K562 (cell line): ENCODE data around the gene ICA1L. TPM values are rescaled to one million over a fixed set of nuclear protein-coding genes. Genes with fewer than 3 reads are reported as not detected.
A peak's percentile ranks its signal among the peaks of the same experiment; 100 is the strongest.

Source experiments
- FOXA3 ChIP-seq, 2 experiments: fragments of 450-650 bp in 1 of 2; sonication (generic) in 1 of 2; formaldehyde crosslinking; IDR thresholded peaks in 1 of 2; conservative IDR thresholded peaks in 1 of 2; 2 replicates each; pipeline versions ENCODE4 v1.4.0 to v1.8.0; 2020 to 2022; ENCODE audit warnings: mild to moderate bottlenecking in 2 of 2, missing genetic modification reagents in 1 of 2
- NFE2 ChIP-seq: IDR thresholded peaks from 2 replicates; pipeline ENCODE4 v1.6.1; 2014; ENCODE audit warnings: antibody characterized with exemption, low read depth
- PHF20 ChIP-seq: fragments of 450-650 bp; IDR thresholded peaks from 2 replicates; pipeline ENCODE4 v1.6.1; 2018; ENCODE audit not compliant: partially characterized antibody
- PTRF ChIP-seq: fragments of 450-650 bp; IDR thresholded peaks from 2 replicates; pipeline ENCODE4 v1.6.1; 2016; ENCODE audit warnings: mild to moderate bottlenecking, missing genetic modification characterization, missing compliant biosample characterization
- SIN3A ChIP-seq, 2 experiments: fragments of 150-350 bp in 1 of 2; IDR thresholded peaks; 2 replicates each; pipeline ENCODE4 v1.6.1; 2011 to 2016; ENCODE audit warnings: borderline replicate concordance in 2 of 2, low read depth in 2 of 2, low read length in 2 of 2, mild to moderate bottlenecking in 2 of 2, moderate library complexity in 2 of 2; ENCODE audit not compliant: control insufficient read depth in 1 of 2
- ZNF174 ChIP-seq: fragments of 250-450 bp; sonication (Bioruptor Pico); IDR thresholded peaks from 2 replicates; pipeline ENCODE4 v1.4.0; 2020; ENCODE audit warnings: mild to moderate bottlenecking
- ZNF263 ChIP-seq: sonication (generic); formaldehyde crosslinking; IDR thresholded peaks from 2 replicates; pipeline ENCODE4 v1.8.0; 2022; ENCODE audit warnings: mild to moderate bottlenecking, missing genetic modification reagents, borderline replicate concordance
- ZNF586 ChIP-seq: fragments of 450-650 bp; formaldehyde crosslinking; conservative IDR thresholded peaks from 2 replicates; pipeline ENCODE4 v1.4.0; 2020; ENCODE audit warnings: mild to moderate bottlenecking, moderate library complexity
- ZNF644 ChIP-seq: fragments of 200-800 bp; sonication (Bioruptor generic); IDR thresholded peaks from 2 replicates; pipeline ENCODE4 v1.6.1; 2016; ENCODE audit warnings: low read depth, missing genetic modification characterization, missing compliant biosample characterization
- ZNF77 ChIP-seq: fragments of 250-450 bp; sonication (Bioruptor Pico); IDR thresholded peaks from 2 replicates; pipeline ENCODE4 v1.5.0; 2020
- polyA plus RNA-seq, 8 experiments: library from polyadenylated mRNA; depleted of rRNA in 4 of 8; stranded (reverse) in 5 of 8; unstranded in 3 of 8; fragments of >200 nt; fragmentation: Nextera tagmentation in 2 of 8; fragmentation: Illumina TruSeq in 1 of 8; extraction: Ambion mirVana in 2 of 8; extraction: Trizol in 1 of 8; gene quantifications; 2 replicates each; pipeline versions ENCODE4 v1.2.1 to v1.2.3, GENCODE V29; 2011 to 2014; ENCODE audit warnings: inconsistent platforms in 1 of 8, missing spikeins in 1 of 8
- total RNA-seq, 7 experiments: library from RNA; depleted of rRNA in 6 of 7; stranded (reverse); fragments of >200 nt in 6 of 7; fragmentation: Illumina TruSeq in 2 of 7; extraction: Trizol in 2 of 7; gene quantifications; 2 replicates each; pipeline versions ENCODE4 v1.2.1 to v1.2.3, GENCODE V29; 2011 to 2021; ENCODE audit warnings: low replicate concordance in 1 of 7
- TF ChIP-seq, protein P1 (sequence below): fragments of 450-650 bp; IDR thresholded peaks from 2 replicates; pipeline ENCODE4 v1.6.1; 2016; ENCODE audit warnings: low read depth
- TF ChIP-seq, protein P2 (sequence below): fragments of 450-650 bp; IDR thresholded peaks from 2 replicates; pipeline ENCODE4 v1.6.1; 2014; ENCODE audit warnings: low read depth, mild to moderate bottlenecking, moderate library complexity, borderline replicate concordance

The ICA1L gene
- total and polyA plus RNA-seq, 9 of the 15 experiments (the other 6 are each of a cell fraction or from before 2014, with no cell fraction given) = 0.57 to 1.7 (median 1.1) TPM

- TF ChIP-seq PHF20 = no peak
- peak; percentile 55 to 92; a peak in 3 of 4 replicates for TF ChIP-seq SIN3A (IDR thresholded peaks at IDR 0.05; ENCODE audit: borderline replicate concordance in 2 of 2, control insufficient read depth in 1 of 2, low read depth in 2 of 2, low read length in 2 of 2)
- TF ChIP-seq ZNF586 (CRISPR knock-in tag) = no peak
- TF ChIP-seq, protein P1, sequence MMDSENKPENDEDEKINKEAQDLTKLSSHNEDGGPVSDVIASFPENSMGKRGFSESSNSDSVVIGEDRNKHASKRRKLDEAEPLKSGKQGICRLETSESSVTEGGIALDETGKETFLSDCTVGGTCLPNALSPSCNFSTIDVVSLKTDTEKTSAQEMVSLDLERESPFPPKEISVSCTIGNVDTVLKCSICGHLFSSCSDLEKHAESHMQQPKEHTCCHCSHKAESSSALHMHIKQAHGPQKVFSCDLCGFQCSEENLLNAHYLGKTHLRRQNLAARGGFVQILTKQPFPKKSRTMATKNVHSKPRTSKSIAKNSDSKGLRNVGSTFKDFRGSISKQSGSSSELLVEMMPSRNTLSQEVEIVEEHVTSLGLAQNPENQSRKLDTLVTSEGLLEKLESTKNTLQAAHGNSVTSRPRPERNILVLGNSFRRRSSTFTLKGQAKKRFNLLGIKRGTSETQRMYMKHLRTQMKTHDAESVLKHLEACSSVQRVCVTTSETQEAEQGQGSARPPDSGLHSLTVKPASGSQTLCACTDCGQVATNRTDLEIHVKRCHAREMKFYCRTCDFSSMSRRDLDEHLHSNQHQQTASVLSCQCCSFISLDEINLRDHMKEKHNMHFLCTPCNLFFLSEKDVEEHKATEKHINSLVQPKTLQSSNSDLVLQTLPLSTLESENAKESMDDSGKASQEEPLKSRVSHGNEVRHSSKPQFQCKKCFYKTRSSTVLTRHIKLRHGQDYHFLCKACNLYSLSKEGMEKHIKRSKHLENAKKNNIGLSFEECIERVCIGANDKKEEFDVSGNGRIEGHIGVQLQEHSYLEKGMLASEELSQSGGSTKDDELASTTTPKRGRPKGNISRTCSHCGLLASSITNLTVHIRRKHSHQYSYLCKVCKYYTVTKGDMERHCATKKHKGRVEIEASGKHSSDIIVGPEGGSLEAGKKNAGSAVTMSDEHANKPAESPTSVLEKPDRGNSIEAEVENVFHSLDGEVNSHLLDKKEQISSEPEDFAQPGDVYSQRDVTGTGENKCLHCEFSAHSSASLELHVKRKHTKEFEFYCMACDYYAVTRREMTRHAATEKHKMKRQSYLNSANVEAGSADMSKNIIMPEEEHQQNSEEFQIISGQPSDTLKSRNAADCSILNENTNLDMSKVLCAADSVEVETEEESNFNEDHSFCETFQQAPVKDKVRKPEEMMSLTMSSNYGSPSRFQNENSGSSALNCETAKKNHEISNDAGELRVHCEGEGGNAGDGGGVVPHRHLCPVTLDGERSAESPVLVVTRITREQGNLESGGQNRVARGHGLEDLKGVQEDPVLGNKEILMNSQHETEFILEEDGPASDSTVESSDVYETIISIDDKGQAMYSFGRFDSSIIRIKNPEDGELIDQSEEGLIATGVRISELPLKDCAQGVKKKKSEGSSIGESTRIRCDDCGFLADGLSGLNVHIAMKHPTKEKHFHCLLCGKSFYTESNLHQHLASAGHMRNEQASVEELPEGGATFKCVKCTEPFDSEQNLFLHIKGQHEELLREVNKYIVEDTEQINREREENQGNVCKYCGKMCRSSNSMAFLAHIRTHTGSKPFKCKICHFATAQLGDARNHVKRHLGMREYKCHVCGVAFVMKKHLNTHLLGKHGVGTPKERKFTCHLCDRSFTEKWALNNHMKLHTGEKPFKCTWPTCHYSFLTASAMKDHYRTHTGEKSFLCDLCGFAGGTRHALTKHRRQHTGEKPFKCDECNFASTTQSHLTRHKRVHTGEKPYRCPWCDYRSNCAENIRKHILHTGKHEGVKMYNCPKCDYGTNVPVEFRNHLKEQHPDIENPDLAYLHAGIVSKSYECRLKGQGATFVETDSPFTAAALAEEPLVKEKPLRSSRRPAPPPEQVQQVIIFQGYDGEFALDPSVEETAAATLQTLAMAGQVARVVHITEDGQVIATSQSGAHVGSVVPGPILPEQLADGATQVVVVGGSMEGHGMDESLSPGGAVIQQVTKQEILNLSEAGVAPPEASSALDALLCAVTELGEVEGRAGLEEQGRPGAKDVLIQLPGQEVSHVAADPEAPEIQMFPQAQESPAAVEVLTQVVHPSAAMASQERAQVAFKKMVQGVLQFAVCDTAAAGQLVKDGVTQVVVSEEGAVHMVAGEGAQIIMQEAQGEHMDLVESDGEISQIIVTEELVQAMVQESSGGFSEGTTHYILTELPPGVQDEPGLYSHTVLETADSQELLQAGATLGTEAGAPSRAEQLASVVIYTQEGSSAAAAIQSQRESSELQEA = peak; percentile 94
- no peak for TF ChIP-seq PTRF (tag)
- TF ChIP-seq FOXA3 (CRISPR knock-in tag; conservative IDR thresholded peaks at IDR 0.05 in 1 of 2, IDR thresholded peaks at IDR 0.05 in 1 of 2) = no peak
- no peak for TF ChIP-seq NFE2
- no peak for TF ChIP-seq ZNF174
- TF ChIP-seq ZNF263 = no peak
- TF ChIP-seq ZNF77 (CRISPR knock-in tag) = no peak
- TF ChIP-seq, protein P2, sequence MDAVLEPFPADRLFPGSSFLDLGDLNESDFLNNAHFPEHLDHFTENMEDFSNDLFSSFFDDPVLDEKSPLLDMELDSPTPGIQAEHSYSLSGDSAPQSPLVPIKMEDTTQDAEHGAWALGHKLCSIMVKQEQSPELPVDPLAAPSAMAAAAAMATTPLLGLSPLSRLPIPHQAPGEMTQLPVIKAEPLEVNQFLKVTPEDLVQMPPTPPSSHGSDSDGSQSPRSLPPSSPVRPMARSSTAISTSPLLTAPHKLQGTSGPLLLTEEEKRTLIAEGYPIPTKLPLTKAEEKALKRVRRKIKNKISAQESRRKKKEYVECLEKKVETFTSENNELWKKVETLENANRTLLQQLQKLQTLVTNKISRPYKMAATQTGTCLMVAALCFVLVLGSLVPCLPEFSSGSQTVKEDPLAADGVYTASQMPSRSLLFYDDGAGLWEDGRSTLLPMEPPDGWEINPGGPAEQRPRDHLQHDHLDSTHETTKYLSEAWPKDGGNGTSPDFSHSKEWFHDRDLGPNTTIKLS = peak; percentile 83
- TF ChIP-seq ZNF644 (tag) = no peak
Observed at GRCh38 chr2:202911512-202912341, 40.2 kb upstream of the ICA1L start, which contains the start of the genes CARF and WDR12 (continued).
